Gastrocnemius medialis (tissue), 4 donors: ENCODE measurements around the gene MGST2. TPM values are rescaled to one million over a fixed set of nuclear protein-coding genes. Genes with fewer than 3 reads are reported as not detected.

Experiments
- ATAC-seq, 2 donors: fragments of 150-250 bp; one replicate each; pipeline ENCODE4 v1.9.1; 2016
- DNase-seq, 2 donors: peaks; one replicate each; pipeline ENCODE4 v3.0.0-alpha.2; 2019
- H3K27ac ChIP-seq, 4 donors: fragments of 200-600 bp; sonication (generic); 1 replicate in 1 of 4; 2 replicates in 3 of 4; pipeline ENCODE4 v1.5.1; 2016 to 2018; ENCODE audit warnings: mild to moderate bottlenecking in 2 of 4, moderate library complexity in 1 of 4
- H3K27me3 ChIP-seq, 3 donors: fragments of 200-600 bp; sonication (generic) in 2 of 3; 1 replicate in 1 of 3; 2 replicates in 2 of 3; pipeline versions ENCODE4 v1.5.1 to v1.6.0; 2016 to 2019; ENCODE audit warnings: mild to moderate bottlenecking in 1 of 3, moderate library complexity in 1 of 3
- H3K36me3 ChIP-seq, 2 donors: fragments of 200-600 bp; sonication (generic) in 1 of 2; one replicate each; pipeline ENCODE4 v1.5.1; 2017 to 2018
- H3K4me1 ChIP-seq, 2 donors: fragments of 200-600 bp; sonication (generic) in 1 of 2; one replicate each; pipeline ENCODE4 v1.5.1; 2016 to 2017; ENCODE audit warnings: mild to moderate bottlenecking in 2 of 2
- H3K4me3 ChIP-seq, 4 donors: fragments of 200-600 bp; sonication (generic) in 3 of 4; 1 replicate in 1 of 4; 2 replicates in 3 of 4; pipeline ENCODE4 v1.5.1; 2016 to 2019; ENCODE audit warnings: mild to moderate bottlenecking in 2 of 4
- H3K9me3 ChIP-seq, 3 donors: fragments of 200-600 bp; sonication (generic) in 2 of 3; 1 replicate in 1 of 3; 2 replicates in 2 of 3; pipeline ENCODE4 v1.5.1; 2016 to 2019
- POLR2A ChIP-seq, 2 donors: fragments of 450-650 bp; IDR thresholded peaks; one replicate each; pipeline ENCODE4 v1.6.1; 2017; ENCODE audit warnings: antibody characterized with exemption in 2 of 2, mild to moderate bottlenecking in 2 of 2, moderate library complexity in 2 of 2
- in situ Hi-C, 4 donors: fragments of 200-750 bp; cut with MboI; loops; one replicate each; pipeline versions ENCODE4 v1.15.0 to v1.8.0; 2017; ENCODE audit warnings: low sequenced_read_pairs in 4 of 4
- intact Hi-C: fragments of 100-400 bp; cut with DNase I; formaldehyde crosslinking; loops from one replicate; pipeline ENCODE4 v1.15.1; 2023; ENCODE audit warnings: low total_unique reads
- total RNA-seq, 4 donors: library from RNA; depleted of rRNA; stranded (reverse); fragments of >200 nt; gene quantifications; one replicate each; pipeline versions ENCODE4 v1.1.0 to v1.2.3, GENCODE V29; 2016
- TF ChIP-seq, protein P1 (sequence below), 5 experiments: fragments of 450-650 bp in 3 of 5; fragments of 200-600 bp in 2 of 5; sonication (generic) in 2 of 5; IDR thresholded peaks in 4 of 5; conservative IDR thresholded peaks in 1 of 5; 1 replicate in 4 of 5; 2 replicates in 1 of 5; pipeline ENCODE4 v1.5.1; 2016 to 2019; ENCODE audit warnings: antibody characterized with exemption in 5 of 5, mild to moderate bottlenecking in 3 of 5, moderate library complexity in 3 of 5

MGST2 gene
- total RNA-seq, 4 donors from 2014 or later = 17.3 to 38.6 (median 30.9) TPM

GRCh38 chr4:139686130-139686529, 20.5 kb downstream of the MGST2 start:
- TF ChIP-seq, protein P1, sequence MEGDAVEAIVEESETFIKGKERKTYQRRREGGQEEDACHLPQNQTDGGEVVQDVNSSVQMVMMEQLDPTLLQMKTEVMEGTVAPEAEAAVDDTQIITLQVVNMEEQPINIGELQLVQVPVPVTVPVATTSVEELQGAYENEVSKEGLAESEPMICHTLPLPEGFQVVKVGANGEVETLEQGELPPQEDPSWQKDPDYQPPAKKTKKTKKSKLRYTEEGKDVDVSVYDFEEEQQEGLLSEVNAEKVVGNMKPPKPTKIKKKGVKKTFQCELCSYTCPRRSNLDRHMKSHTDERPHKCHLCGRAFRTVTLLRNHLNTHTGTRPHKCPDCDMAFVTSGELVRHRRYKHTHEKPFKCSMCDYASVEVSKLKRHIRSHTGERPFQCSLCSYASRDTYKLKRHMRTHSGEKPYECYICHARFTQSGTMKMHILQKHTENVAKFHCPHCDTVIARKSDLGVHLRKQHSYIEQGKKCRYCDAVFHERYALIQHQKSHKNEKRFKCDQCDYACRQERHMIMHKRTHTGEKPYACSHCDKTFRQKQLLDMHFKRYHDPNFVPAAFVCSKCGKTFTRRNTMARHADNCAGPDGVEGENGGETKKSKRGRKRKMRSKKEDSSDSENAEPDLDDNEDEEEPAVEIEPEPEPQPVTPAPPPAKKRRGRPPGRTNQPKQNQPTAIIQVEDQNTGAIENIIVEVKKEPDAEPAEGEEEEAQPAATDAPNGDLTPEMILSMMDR (IDR thresholded peaks at IDR 0.05 in 4 of 5, conservative IDR thresholded peaks at IDR 0.05 in 1 of 5) = no peak
- no peak for TF ChIP-seq POLR2A (IDR thresholded peaks at IDR 0.05)

GRCh38 chr4:139686988-139687387, 21.4 kb downstream of the MGST2 start:
- Histone ChIP-seq H3K4me1 (peaks cover 21 to 22% of the 10 kb centered on the region in 2 donors), H3K27me3 (no peaks in the 10 kb centered on the region), H3K27ac (no peak overlapping the region), H3K4me3 (no peak overlapping the region), H3K9me3 (no peaks in the 10 kb centered on the region), H3K36me3 (no peaks in the 10 kb centered on the region)
- no peak for DNase-seq
- ATAC-seq = no peak
- intact Hi-C loops = no loop called here
- TF ChIP-seq, protein P1 (IDR thresholded peaks at IDR 0.05 in 4 of 5, conservative IDR thresholded peaks at IDR 0.05 in 1 of 5) = no peak
- no peak for TF ChIP-seq POLR2A (IDR thresholded peaks at IDR 0.05)
- in situ Hi-C loops = no loop called here

More at GRCh38 chr4:139686130-139686529, 20.5 kb downstream of the MGST2 start:
- no peak for DNase-seq
- no peak overlapping the region for H3K27ac ChIP-seq
- intact Hi-C loops = no loop called here
- in situ Hi-C loops = no loop called here
- H3K4me3 ChIP-seq = no peak overlapping the region
- H3K4me1 ChIP-seq = peaks cover 21 to 22% of the 10 kb centered on the region in 2 donors
- ATAC-seq = no peak
- no peaks in the 10 kb centered on the region for H3K27me3 ChIP-seq
- no peaks in the 10 kb centered on the region for H3K9me3 ChIP-seq
- no peaks in the 10 kb centered on the region for H3K36me3 ChIP-seq

DNA sequence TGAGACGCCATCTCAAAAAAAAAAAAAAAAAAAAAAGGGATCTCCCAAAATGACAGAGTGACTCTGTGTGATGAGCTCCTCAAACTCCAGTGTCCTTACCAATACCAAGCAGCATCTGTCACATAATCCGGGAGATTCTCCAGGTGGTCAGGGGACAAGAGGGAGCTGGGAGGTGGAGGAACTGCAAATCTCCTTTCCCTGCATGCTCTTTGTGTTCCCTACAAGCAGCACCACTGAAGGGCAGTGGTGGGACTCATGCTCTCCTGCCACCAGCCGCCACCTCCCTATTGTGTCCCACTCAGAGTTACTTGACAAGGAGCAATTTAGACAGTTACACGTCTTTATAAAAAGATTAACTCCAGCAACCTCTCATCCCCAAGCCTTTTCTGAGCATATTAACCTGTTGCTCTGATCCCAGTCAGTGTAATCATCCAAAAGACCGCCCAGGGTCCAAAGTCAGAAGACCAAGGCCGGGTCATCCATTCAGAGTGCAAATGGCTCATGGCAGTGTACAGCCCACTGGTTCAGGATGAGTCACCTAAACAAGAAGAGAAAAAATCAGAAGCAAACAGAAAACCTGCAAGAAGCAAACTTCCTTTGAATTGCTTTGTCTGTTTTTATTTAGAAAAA, 23.6 kb downstream of the MGST2 start:
- Histone ChIP-seq H3K4me1 (peaks cover 26% of the 10 kb centered on the region in 2 donors), H3K9me3 (no peaks in the 10 kb centered on the region), H3K27me3 (no peaks in the 10 kb centered on the region), H3K4me3 (no peak overlapping the region), H3K27ac (no peak overlapping the region), H3K36me3 (no peaks in the 10 kb centered on the region)
- intact Hi-C loops (no loop called here), in situ Hi-C loops (no loop called here)
- TF ChIP-seq, protein P1 (IDR thresholded peaks at IDR 0.05 in 4 of 5, conservative IDR thresholded peaks at IDR 0.05 in 1 of 5) = no peak
- TF ChIP-seq POLR2A (IDR thresholded peaks at IDR 0.05) = no peak
- no peak for DNase-seq
- ATAC-seq = no peak

GRCh38 chr4:139690419-139690818, 24.8 kb downstream of the MGST2 start:
- intact Hi-C loops (no loop called here), in situ Hi-C loops (no loop called here)
- Histone ChIP-seq H3K4me3 (no peak overlapping the region), H3K4me1 (peaks cover 30 to 32% of the 10 kb centered on the region in 2 donors), H3K27me3 (no peaks in the 10 kb centered on the region), H3K9me3 (no peaks in the 10 kb centered on the region), H3K36me3 (no peaks in the 10 kb centered on the region), H3K27ac (no peak overlapping the region)
- no peak for ATAC-seq
- DNase-seq = no peak
- TF ChIP-seq, protein P1 (IDR thresholded peaks at IDR 0.05 in 4 of 5, conservative IDR thresholded peaks at IDR 0.05 in 1 of 5) = no peak
- TF ChIP-seq POLR2A (IDR thresholded peaks at IDR 0.05) = no peak
